HG02973 (cell line): ENCODE measurements around the gene CTCFL.

ENCODE experiments used
- ATAC-seq: cut with Tn5 transposase; IDR thresholded peaks from one replicate; pipeline ENCODE4 v1.9.1; 2021; ENCODE audit warnings: moderate library complexity; ENCODE audit not compliant: unreplicated experiment

CTCFL gene

GRCh38 chr20:57449398-57450354 lies 75.3 kb downstream of the CTCFL start:
- ATAC-seq, result no peak

- ATAC-seq, result no peak
These were observed 76.1 kb downstream of the CTCFL start for GRCh38 chr20:57448764-57449354.
